ENCODE data around the gene CUTA.

DNA sequence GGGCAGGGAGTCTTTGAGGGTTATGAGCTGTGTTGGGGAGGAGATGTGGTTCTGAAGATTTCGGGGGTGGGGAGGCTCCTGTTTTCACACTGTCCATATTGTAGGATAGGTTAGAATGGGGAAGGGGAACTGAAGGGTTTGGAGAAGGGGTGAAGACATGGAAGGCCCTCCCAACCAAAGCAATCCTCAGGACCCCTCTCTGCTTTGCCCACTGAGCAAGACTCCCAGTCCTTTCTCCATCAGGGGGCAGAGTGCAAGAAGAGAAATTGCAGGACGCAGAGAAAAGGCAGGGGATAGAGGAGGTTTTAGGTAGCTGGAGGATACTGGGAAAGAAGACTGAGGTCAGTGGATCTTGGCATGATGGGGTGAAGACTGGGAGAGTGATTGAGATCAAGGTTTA lies 5.9 kb upstream of the CUTA start:
- no peak for TF ChIP-seq EZH2phosphoT487 (IDR thresholded peaks at IDR 0.05; ENCODE audit: borderline replicate concordance)
- TF ChIP-seq, protein P1, sequence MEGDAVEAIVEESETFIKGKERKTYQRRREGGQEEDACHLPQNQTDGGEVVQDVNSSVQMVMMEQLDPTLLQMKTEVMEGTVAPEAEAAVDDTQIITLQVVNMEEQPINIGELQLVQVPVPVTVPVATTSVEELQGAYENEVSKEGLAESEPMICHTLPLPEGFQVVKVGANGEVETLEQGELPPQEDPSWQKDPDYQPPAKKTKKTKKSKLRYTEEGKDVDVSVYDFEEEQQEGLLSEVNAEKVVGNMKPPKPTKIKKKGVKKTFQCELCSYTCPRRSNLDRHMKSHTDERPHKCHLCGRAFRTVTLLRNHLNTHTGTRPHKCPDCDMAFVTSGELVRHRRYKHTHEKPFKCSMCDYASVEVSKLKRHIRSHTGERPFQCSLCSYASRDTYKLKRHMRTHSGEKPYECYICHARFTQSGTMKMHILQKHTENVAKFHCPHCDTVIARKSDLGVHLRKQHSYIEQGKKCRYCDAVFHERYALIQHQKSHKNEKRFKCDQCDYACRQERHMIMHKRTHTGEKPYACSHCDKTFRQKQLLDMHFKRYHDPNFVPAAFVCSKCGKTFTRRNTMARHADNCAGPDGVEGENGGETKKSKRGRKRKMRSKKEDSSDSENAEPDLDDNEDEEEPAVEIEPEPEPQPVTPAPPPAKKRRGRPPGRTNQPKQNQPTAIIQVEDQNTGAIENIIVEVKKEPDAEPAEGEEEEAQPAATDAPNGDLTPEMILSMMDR (conservative IDR thresholded peaks at IDR 0.05; ENCODE audit: low read length): no peak
